Stimulated activated CD8-positive, alpha-beta memory T cell treated with anti-CD3 and anti-CD28 coated beads, Interleukin-12 subunit alpha, Interleukin-12 subunit beta, amount 100 ng/mL, for 24 hours (primary cell): Measurements from ENCODE around the gene SCN8A.

Experiments
- DNase-seq: peaks from one replicate; pipeline ENCODE4 v3.0.0-alpha.2; 2020; ENCODE audit errors: extremely low read depth

Gene SCN8A

DNA sequence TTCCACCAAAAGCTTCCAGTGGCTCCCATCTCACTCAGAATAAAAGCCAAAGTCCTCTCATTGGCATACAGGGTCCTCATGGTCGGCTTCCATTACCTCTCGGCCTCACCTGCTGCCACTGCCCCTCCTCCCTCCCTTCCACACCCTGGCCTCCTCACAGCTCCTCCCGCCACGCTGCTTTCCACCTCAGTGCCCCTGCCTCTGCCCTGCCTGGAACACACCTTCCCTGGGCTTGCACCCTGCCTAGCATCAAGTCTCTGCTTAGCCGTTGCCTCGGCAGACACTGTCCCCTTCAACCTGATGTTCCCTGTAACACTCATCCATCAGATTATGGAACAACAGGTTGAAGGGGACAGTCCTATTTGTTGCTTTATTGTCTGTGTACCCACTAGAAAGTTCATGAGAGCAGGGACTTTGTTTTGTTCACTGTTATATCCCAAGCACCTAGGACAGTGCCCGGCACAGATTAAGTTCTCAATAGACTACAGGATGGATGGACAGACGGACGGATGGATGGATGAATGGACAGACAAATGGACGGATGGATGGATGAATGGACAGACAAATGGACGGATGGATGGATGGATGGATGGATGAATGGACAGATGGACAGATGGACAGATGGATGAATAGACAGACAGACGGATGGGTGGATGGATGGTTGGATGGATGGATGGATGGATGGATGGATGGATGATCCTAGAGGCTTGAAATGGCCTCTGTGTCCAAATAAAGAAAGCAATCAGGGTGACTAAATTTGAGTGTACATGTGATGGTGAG lies 242.6 kb downstream of the SCN8A start:
- DNase-seq, result no peak

DNA sequence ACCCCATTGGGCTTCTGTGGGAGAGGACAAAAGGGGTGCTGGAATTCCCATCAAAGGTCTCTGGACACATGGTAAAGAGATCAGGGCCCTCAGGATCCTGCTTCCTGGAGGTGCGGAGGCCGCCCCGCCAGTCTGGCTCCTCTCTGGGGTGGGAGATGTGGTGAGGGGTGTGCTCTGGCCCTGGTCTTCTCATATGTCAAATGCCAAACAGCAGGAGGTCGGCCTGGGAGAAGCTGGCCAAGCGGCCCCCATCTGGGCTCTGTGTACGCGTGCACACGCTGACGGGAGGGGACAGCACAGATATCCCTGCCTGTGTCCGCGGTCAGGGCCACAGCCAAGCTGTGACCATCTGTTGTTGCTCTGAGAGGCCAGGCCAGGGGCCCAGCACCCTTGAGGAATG lies 243.4 kb downstream of the SCN8A start:
- DNase-seq, result no peak

DNA sequence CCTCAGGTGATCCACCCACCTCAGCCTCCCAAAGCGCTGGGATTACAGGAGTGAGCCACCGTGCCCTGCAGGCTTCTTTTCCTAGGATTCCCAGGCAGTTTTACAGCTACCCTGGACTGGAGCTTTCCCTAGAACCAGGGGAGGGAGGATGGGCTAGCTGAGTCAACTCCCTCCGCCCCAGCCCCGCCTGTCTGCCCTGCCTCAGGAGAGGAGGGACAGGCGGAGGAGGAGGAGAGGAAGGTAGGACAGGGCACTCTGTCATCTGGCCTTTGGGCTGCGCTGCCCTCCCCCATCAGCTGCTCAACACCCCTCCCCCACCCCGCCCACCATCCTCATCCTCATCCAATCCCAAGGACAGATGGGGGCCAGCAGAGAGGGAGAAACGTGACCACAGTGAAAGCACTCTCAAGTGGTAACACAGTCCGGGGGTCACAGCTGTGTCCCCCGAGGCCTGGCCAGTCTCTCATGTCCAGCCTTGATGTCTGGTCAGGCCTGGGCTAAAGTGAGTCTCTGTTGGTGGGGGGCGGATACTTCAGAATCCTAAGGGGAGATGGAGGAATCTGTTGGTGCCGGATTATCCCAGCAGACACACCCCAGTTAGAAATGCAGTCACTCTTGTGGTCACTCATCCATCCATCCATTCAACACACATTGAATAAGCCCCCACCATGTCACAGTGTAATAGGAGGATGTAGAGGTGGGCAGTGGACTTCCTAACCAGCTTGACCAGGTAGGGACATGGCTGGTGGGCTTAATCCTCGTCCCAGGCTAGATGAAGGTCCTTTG lies 245.2 kb downstream of the SCN8A start:
- no peak for DNase-seq

DNA sequence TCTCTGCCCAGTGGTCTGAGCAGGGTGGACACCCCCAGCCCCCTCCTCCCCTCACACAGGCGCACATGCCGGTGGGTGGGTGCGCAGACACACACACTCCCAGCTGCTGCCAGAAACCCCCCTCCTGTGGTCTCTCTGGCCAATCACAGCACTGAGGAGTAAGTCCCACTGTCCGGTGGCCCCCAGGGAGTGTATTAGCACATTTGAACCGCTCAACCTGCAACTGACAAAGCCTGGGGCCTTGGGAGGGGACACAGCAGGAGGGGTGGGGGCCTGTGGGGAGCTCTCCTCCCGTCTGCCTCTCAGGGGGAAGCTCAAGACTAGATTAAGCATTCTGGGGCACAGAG lies 245.8 kb downstream of the SCN8A start:
- DNase-seq, result no peak

DNA sequence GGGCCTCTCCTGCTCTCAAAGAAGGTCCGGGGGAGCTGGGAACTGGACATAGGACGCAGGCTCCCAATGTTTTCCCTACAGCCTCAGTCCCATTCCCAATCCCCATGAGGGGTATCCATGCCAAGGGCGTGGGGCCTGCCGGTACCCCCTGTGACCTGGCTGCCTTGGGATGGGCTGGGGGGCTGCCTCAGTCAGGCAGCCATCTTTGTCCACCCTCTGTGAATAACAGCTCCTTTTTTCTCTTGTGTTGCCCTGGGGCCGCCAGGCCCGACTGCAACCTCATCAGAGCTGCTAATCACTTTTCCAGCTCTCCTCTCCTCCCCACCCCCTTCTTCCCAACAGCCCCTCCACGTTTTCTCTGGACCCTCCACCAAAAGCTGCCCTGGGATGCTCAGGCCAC lies 246.3 kb downstream of the SCN8A start:
- no peak for DNase-seq

DNA sequence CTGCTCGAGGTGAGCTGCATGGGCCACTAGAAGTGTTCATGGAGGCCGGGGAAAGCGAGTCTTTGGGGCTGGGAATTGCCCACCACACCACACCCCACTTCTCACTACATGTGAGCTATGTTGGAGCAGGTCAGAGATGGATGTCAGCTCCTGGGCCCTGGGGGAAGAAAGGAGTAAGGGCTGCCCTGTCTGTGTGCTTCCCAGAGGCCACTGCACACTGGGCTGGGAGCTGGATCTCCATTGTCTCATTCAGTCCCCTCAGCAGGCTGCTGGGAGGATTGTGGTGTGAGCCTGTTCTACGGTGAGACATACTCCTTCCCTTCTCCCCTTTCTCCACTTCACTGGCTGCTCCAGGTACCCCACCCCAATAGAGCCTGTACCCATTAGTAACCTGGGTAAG lies 247.0 kb downstream of the SCN8A start:
- no peak for DNase-seq

DNA sequence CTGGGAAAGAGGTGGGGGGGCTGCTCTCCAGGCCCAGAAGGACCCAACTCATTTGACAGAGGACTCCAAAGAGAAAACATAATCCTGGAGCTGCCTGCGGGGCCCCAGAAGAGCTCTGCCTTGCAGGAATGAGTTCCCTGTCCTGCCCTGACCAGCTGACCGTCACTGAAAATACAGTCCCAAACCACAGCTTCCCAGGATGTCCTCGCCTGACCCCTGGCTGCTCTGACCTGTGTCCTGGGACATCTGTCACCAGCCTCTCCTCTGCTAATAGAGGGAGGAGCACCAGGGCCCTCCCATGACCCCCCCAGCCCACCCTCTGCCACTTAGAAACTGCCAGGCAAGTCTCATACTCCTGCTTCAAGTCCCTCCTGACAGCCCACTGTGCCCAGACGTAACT lies 247.7 kb downstream of the SCN8A start:
- DNase-seq, result no peak

DNA sequence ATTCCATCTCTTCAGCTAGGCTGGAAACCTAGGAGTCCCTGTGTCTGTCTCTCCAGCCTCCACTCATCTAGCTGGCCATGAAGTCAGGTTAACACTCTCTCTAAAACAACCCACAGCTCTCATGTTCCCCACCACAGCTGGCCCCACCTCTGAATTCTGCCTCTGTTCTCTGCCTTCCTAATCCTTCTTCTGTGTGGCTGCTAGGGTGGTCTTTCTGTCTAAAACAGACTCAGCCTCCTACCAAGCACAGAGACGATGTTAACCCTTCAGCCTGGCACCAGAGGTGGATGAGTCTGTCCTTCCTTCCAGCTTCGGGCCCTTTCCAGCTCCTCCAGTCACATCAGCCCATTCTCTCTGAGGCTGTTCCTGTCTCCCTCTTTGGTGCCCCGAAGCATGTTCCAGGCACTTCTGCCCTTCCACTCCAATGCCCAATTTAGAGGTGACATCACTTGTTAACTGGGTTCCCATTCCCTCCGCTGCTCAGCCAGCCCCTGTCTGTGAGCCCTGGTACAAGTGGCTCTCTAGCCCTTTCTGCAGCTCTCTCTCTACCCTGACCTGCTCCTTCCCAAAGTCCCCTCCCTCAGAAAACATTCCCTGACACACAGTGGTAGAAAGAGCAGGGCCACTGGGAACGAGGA lies 248.4 kb downstream of the SCN8A start:
- no peak for DNase-seq

DNA sequence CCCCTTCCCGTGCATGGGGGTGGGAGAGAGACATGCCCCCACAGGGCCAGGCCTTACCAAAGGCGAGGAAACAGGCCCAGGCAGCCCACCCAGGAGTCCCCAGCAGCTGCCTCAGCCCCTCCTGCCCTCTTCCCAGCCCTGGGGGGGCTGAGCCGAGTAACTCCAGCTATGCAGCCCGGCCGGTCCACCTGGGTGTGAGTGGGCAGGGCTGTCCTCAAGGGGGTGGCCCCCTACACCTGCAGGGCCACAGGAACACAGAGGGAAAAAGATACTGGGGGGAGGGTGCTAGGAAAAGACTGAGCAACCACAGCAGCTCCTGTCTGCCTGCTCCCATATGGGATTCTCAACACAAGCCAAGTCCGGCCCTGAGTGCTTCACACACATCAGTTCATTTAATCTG lies 249.9 kb downstream of the SCN8A start:
- DNase-seq, result no peak

DNA sequence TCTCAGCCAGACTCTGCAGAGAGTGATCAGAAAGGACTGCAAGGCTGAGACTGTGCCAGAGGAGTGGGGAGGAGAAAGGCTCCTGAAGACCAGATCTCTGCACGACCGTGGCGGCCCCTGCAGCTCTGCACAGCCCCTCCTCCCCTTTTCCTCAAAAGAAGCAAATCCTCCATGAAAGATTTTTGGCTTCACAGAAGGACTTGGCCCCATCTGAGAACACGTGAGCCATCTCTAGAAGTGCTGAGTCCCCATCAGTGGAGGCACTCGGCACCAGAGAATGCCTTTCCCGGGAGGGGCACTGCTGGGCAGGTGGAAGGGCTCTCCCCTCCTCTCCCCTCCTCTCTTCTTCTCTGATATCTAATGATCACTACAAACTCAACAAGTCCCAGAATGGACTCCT lies 250.7 kb downstream of the SCN8A start:
- DNase-seq, result no peak

DNA sequence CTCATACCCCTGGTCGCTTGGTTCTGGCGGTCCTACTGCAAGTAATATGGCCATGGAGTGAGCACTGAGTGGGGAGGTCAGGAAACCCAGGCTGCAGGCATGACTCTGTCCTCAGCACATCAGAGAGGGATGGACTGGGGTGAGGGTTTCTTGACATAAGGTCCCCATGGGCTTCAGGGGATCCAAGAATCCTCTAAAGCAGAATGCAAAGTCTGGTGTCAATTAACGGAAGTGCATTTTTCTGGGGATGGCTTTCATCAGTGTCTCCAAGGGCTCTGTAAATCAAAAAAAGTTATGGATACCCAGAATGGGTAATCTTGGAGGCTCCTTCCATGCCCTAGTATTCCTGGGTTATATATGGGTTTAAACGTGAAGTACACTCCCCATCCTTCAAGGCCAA lies 253.8 kb downstream of the SCN8A start:
- DNase-seq, result no peak

DNA sequence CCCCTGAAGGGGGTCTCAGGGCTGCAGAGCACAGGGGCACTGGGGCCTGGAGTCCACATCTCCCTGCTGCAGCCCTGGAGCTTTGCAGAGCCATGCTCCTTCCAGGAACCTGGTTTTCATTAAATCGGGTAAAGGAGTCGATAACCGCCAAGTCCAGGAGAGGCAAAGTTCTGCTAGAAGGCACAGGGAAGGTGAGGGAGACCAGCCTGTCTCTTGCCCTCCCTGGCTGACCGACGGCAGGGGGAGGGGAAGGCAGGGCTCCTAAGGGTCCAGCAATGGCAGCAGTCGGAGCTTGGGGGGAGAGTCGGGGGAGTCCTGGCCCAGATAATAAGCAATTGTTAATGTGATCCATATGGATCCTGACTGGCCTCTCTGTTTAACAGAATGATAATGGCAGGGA lies 254.4 kb downstream of the SCN8A start:
- no peak for DNase-seq

DNA sequence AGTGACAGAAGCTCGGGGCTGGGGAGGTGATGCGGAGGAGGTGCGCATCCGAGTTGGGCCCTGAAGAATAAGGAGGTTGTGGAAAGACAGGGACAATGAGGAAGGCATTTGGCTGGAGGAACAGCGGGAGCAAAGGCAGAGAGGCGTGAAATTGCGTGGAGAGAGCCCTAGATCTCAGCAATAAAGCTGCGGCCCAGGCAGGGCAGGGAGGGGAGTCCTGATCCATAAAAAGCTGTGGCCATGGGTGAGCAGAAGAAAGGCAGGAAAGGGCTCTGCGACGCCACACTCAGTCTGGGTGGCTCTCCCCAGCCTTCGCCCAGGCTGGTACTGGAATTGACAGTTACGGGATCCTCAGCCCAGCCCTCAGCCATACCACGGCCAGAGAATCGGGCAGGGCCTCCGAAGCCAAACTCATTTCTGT lies 255.2 kb downstream of the SCN8A start:
- DNase-seq, result no peak

DNA sequence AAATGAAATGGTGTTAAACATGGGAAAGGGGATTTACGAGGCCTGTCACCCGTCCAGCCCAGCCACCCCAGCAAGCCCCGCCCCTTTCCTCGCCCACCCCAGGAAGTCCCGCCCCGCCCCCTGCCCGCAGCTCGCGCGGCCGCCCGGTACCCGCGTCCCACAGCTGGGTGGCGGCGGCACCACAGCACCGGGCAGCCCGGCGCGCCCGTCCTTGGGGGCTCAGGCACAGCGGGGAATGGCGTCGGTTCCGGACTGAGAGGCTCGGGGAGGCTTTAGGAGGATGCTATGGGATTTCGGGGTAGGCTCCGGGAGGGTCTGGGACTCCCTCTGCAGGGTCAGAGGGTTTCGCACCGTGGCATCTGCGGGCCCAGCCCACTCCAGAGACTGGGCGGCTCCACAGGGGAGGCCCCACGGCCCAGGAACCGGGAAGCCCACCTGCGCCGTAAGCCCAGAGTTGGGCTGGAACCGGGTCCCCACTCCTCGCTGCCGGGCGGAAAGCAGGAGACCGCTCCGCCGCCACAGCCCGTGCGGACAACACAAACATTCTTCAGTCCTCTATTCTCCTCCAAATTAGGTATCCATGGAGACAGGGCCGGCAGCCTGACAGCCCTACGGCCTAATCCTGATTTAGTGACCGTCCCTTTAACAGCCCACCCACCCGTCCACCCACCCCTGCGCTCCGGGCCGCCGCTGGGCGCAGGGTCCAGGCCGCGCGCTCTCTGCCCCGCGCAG lies 256.0 kb downstream of the SCN8A start:
- DNase-seq, result peak; percentile 31

DNA sequence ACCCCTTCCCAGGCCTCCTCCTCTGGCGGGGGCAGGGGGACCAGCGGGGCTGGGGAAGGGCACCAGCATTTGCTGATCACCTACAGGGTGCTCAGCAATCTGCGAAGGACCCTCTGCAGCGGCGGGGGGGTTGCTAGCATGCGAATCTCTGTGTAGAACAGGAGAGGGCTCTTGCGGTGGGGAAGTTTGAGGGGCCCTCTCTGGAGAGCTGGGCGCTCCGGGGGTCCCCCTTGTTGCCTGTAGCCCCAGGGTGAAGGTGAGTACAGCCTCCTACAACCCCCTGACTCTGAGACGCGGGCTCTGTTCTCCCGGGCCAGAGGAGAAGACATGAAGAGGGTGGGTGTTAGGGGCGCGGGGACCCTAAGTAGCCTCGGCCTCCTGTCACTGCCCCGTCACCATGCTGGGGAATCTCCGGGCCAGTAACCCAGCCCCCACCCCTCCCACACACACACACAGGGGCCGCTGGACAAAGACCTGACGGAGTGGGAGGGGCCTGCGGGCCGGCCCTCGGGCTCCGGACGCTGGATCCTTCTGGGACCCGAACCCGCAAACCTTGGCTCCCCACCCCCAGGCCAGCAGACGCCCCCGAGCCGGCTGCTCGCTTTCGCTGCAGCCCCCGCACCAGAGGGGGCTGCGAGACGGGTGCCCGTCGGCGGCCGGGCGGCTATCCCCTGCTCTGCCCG lies 256.8 kb downstream of the SCN8A start:
- no peak for DNase-seq

DNA sequence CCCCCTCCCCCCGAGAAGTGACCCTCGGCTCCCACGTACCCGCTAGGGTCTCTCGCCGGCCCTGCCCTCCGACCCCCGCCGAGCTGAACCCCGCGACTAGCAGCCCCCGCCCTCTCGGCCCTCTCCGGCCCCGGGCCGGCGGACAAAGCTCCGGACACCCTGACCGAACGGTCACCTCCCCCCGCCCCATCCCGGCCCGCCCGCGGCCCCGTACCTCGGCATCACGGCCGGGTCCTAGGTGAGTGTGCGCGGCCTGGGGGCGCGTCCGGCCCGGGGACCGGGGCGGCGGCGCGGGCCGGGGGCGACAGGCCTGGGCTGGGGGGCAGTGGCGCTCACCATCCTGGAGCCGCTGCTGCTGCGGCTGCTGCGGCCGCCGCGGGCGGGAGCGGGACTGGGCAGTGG lies 257.3 kb downstream of the SCN8A start, which contains the start of gene FIGNL2:
TSS of gene FIGNL2 (minus strand) at position 393 of the 402 bp plus-strand sequence. CDS start 26,305 bp downstream, outside the sequence.
- DNase-seq, result no peak

DNA sequence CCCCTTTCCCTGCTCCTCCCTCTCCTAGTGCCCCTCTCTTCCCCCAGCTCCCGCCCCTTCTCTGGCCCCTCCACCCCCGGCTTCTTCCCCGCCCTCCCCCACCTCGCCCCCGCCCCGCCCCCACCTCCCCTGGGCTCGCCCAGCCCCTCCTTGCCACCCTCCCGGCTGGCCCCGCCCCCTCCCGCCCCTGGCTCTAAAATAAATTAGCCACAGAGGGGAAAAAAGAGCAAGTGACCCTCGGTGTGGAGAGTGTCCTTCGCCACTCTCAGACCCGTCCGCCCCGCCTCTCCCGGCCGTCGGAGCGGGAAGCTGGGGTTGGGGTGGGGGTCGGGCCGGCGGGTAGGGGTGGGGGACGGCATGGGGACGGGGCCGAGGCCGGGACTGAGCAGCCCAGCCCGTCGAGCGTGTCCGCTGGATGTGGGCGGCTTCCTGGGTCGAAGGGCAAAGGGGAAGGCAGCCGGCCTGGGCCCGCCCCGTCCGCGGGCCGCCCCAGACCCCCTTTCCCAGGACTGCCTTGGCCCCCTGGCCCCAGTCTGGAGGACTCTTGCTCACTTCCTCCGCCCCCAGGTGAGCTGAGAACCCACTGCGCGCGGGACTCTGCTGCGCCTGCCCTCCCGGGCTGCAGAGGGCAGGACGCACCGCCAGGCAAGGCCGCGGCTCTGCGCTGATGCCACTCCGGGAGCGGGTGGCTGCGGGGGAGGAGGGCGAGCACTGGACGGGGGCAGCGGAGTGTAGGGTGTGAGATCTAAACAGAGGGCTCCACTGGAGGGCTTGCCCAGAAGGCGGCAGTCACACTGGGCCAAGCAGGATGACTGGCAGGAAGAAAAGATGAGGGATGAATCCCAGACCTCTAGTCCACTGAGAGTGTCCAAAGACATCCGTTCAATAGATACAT lies 258.1 kb downstream of the SCN8A start:
- no peak for DNase-seq

DNA sequence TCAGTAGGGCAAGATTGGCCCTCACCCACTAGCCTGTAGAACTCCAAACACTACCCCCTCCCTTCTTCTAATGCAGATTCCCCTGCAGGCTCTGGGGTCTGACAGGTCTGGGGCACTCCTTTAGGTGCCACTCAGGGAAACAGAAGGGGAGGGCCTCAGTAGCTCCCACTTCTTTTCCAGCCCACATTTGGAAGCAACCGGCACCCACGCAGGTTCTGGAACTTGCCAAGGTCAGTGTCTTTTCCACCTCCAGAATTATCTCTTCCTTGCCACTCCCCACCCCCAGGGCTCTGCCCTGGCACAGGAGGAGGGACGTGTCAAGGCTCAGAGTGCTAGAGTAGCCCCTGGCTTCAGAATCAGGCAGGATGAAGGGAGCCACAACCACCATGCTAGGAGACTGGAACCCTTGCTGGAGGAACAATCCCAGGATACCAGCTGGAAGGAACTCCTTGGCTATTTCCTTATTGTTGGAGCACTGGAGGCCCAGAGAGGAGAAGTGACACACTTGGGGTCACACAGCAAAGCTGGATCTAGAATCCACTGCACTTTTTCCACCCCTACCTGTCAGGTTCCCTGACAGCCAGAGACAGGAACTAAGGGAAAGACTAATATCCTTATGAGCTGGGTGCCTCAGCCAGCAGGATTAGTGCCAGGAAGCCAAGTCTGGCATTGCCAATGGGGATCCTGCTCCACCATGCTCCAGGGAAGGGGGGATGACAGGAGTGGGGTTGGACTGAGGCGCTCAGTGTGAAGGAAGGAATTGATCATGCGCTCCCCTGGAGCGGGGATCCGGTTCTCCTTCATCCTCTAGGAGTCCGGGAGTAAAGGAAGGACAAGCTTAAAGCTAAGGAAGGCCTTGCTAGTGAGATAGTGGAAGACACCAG lies 259.3 kb downstream of the SCN8A start:
- no peak for DNase-seq

DNA sequence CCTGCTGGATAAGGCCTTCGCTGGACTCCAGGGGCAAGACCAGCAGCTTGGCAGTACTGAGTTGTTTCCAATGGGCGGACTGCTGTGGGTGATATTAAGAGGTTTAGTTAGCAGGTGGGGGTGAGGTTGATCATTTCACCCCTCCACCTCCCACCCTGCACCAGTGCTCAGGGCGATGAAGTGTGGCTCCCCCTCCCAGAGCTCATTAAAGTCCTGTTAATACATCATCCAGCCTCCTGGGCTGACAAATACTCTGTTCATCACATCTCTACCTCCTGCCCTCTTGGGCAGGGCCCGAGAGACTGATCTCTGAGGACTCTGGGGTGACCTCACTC lies 259.9 kb downstream of the SCN8A start:
- DNase-seq, result no peak
